Measurements from ENCODE around the gene ABCC11.
"Not testable (repeated sequence)": the region's sequence is repeated elsewhere in the genome, so short reads cannot be mapped to it uniquely, and the experiment has no call there.

The ABCC11 gene

DNA sequence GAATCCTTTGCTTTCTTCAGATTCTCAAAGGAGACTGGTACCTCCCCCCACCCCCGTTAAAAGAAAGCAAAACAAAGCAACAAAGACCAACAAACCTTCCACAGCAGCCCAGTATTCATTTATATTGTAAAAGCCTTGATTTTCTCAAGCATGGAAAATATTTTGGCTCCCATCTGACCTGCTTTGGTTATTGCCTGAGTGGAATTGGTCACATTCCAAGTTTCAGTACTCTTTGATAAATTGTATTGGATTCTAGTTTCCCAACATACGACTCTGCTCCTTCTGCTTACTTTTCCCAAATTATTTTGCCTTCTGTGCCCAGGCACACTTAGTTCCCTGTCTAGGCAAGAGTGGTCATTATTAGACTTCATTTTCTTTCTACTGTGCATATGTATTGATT lies 1.3 kb downstream of the ABCC11 start:
- DNase-seq, result no peak

DNA sequence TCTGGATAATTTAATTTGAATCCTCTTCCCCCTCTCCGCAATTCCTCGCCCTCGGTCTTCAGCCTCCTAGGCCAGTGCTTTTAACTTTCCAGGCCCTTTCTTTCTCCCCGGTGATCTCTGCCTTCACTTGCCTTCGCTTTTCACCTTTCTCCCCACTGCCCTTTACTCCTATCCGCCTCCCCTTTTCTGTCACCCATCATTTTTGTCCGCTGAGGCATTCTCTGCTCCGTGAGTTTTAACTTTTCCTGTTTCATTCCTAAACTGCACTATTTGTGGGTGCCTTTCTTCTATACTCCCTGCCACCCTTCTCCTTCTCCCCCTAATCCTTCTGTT lies 2.5 kb downstream of the ABCC11 start:
- no peak for DNase-seq

DNA sequence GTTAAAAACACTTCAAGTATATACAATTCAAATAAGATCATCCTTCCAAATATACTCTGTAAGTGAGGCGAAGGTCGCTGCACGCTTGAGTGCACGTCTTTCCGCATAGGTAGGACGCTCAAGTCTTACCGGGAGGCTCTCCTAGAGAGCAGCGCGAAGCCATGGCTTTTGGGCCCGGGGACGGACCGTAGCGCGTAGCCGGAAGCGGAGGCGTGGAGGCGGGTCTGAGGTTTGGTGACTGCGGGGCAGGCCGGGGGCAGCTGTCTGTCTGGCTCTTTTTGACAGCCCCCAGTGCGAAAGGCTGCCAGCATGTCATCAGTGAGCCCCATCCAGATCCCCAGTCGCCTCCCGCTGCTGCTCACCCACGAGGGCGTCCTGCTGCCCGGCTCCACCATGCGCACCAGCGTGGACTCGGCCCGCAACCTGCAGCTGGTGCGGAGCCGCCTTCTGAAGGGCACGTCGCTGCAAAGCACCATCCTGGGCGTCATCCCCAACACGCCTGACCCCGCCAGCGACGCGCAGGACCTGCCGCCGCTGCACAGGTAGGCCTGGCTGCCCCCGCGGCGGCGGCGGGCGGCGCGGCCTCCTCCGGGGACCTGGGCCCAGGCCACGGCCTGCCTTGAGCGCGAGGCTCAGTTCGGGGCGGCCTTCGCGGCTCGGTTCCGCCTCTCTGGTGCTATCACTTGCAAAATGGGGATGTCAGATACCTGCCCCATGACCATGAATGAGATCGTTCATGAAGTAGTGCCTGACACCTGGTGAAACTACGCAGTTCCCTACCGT lies 3.1 kb downstream of the ABCC11 start, which contains the start of gene LONP2:
Gene LONP2, plus strand, starts transcription at position 221 of the 783 bp plus-strand sequence. Its CDS starts 89 bp downstream, at position 310.
- DNase-seq, result peak; percentile 74

DNA sequence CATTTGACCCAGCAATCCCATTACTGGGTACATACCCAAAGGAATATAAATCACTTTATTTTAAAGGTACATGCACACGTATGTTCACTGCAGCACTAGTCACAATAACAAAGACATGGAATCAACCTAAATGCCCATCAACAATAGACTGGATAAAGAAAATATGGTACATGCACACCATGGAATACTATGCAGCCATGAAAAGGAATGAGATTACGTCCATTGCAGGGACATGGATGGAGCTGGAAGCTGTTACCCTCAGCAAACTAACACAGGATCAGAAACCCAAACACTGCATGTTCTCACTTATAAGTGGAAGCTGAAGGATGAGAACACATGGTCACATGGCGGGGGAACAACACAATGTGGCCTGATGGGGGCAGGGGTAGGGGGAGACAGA lies 7.2 kb downstream of the ABCC11 start:
- DNase-seq, result not testable (repeated sequence)

DNA sequence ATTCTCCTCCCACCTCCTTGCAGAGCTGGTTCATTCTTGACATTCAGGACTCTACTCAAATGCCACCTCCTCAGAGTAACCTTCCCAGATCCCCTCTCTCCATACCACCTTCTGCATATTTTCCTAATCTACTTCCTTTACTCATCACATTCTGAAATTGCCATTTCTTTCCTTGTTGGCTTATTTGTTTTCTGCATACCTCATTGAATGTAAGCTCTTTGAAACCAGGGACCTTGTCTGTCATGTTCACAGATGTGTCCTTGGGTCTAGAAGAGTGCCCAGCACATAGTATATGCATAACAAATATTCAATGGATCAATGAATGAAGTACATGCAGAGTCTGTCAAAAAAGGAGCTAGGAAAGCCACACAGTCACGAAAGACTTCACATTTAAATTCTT lies 11.1 kb downstream of the ABCC11 start:
- DNase-seq, result no peak

DNA sequence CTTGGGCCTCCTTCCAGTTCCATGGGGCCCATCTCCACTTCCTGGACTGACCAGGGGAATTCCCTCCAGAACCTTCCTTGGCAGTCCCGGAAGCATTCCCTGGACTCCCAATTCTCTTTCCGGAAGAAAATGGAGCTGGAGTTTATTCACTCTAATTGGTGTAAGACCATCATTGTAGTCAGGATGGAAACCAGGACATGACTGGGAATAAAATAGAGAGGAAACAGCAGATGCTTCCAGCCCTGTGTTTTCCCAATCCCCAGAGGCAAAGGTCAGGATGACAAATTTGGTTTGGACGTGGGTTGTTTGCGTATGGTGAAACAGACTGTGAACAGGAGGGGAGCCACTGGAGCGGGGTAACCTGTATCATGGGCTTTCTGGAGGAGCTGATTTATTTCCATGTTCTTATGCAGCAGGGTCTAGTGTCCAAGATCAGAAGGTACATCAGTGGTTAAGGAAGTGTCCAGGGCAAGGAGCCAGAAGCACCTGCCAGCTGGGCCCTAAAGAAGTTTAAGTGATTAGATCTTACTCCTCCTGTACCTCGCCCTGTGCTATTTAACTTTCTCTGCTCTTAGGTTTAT lies 11.7 kb downstream of the ABCC11 start:
- DNase-seq, result no peak

DNA sequence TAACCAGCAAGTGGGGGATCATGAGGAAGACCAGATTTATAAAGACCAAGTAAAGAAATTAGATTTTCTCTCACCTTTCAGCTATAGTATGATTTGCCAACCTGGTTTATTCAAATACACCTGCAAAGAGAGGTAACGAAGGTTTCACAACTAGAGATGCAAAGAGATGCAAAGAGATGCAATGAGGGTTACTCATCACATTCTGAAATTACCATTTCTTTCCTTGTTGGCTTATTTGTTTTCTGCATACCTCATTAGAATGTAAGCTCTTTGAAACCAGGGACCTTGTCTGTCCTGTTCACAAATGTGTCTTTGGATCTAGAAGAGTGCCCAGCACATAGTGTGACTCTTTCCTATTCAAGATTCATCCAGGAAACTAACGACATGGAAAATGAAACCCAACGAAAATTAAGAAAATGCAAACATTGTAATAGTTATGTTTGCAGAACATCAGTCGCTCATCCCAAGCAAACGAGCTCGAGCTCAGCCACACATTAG lies 12.2 kb downstream of the ABCC11 start:
- no peak for DNase-seq

DNA sequence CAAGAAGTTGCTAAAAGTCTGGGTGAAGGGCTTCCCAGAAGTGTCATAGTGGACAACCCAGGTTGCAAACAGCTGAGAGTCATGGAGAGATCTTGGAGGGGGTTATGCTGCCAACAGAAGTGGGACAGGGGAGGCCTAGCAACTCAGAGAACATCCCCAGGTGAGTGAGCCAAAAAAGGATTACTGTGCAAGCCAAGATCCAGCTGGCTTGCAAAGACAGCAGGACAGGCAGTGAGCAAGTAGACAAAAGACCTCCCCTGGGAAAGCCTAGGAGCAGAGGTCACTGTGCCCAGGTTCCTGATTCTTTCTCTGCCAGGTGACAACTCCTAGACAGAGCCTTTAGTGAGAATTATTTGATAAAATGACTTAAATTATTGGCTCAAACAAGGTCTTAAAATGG lies 12.7 kb downstream of the ABCC11 start:
- no peak for DNase-seq

DNA sequence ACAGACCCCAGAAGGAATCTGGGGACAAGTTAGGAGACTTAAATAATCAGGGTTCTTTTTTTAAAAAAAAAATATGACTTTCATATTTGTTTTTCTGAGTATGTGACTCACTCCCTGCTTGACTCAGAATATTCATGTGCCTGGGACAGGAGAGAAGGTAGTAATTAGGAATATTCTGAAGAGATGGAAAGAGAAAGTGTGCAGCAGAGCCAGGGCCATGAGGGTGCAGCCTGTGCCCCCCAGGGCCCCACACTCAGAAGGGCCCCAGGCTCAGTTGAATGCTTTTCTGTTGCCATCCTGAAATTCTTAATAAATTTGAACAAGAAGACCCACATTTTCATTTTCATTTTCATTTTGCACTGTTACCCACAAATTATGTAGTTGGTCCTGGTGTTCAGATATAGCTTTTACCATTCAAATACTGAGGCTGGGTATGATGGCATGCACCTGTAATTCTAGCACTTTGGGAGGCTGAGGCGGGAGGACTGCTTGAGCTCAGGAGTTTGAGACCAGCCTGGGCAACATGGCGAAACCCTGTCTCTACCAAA lies 14.8 kb downstream of the ABCC11 start:
- DNase-seq, result no peak

DNA sequence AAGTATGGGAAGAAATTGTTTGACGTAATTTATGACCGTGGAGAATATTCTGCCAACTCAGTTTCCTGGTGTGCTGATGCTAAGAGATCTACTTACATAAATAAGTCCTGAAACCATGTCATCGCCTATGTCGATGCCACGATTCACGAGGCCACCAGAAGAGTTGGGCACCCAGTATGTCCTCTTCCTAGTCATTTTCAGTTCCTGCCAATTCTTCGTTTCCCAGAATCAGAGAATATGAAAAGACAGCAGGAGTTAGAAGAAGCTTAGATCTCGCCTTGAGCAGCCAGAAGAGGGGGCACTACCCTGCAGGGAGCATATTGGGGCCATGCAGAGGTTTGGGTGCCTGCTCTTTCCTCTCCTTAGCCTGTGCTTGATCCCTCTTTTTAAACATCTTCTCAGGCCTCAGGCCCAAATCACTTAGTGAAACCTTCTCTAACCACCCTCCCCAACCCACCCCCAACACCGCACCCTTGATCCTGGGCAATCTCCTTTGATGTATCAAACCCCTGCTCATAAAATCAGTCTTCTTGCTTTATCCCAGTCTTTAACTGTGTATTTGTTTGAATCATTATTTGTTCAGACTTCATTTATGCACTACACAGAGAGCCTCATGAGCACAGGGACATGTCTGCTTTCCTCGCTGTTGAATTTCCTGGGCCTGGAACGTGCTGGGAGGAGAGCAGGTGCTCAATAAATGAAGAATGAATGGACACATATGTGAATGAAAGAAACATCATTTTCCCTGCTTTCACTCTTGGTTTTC lies 15.4 kb downstream of the ABCC11 start:
- no peak for DNase-seq

DNA sequence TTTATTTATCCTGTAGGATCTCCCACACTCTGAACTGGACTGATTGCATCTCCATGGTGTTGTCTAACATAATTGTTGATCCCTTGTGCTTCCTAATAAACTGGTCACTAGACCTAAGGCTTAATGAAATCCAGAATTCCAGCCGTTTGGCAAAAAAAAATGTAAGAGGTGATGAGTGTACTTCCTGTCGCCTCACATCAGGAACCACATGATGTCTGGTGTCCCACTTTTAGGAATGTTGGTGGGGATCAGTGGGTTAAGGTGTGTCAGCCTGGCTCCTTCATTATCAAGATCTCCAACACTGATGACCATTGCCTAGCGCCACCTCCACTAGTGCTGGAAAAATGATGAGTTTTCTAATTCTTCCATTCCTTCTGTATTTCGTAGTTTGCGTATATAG lies 21.9 kb downstream of the ABCC11 start:
- DNase-seq, result no peak

DNA sequence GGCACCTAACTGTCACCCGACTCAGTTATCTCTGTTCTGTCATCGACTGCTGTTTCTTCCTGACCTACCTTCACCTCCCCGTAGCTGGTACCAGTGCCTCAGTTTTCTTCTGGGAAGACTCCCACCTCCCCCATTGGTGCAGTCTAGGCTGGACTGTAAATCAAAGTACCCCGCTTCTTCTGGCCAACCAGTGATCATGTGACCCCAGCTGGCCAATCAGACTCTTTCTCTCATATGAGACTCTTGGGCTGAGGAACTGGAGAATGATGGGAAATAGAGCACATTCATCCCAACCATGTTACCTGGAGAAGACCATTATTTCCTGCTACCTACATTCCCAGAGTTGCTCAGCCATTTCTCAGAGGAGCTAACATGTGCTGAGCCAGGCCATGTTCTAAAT lies 23.8 kb downstream of the ABCC11 start:
- no peak for DNase-seq

DNA sequence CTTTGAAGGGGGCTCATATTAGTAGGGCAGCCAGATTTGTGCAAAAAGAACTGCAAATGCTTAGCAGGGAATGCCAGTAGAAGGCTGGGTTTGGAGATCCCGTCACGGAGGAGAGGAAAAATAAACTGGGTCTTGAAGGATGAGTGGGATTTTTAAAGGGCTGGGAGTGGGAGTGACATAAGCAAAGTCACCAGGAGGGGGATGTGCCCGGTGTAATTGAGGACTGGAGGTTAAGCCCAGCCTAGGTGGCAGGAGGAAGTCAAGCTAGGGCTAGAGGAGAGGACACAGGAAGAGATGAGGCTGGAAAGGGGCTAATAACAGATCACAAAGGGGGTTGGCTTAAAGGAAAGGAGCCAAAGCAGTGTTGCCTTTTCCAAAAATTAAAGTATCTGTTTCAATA lies 26.4 kb downstream of the ABCC11 start:
- no peak for DNase-seq

DNA sequence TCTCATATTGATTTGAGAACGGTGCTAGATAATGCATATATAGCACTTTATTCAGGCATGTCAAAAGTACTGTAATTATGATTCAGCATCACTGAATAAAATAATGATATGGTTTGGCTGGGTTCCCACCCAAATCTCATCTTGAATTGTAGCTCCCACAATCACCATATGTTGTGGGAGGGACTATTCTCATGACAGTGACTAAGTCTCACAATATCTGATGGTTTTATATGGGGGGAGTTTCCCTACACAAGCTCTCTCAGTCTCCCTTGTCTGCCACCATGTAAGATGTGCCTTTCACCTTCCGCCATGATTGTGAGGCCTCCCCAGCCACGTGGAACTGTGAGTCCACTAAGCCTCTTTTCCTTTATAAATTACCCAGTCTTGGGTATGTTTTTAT lies 28.9 kb downstream of the ABCC11 start:
- DNase-seq, result no peak

DNA sequence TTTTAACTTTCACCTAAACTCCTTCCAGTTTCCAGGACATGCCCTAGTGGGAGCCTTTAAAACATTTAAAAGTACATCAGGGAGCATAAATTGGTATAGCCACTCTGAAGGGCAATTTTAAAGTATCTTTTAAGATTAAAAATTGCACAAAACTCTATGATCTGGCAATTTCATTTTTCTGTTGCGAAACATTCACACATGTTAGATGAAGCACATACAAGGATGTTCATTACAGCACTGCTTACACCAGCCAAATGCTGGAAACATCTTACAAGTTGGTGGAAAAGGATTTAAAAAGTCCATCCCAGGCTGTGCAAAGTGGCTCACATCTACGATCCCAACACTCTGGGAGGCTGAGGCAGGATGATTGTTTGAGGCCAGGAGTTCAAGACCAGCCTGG lies 29.6 kb downstream of the ABCC11 start:
- no peak for DNase-seq

DNA sequence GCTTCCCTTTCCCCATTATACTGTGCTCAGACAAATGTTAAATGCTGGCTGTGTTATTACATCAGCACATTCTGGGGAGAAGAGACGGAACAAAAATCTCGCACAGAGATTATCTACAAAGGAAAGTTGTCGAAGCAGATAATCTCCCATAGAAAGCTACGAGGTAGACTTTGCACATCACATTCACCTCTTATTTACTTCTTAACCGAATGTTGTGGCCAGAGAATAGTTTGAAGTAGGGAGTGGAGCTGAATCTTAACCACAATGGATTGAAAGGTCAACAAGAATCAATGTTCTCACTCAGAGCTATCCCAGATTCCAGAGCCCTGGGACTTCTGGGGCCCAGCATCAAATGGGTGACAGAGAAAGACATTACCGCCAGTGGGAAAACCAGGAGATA lies 31.6 kb downstream of the ABCC11 start:
- DNase-seq, result no peak

DNA sequence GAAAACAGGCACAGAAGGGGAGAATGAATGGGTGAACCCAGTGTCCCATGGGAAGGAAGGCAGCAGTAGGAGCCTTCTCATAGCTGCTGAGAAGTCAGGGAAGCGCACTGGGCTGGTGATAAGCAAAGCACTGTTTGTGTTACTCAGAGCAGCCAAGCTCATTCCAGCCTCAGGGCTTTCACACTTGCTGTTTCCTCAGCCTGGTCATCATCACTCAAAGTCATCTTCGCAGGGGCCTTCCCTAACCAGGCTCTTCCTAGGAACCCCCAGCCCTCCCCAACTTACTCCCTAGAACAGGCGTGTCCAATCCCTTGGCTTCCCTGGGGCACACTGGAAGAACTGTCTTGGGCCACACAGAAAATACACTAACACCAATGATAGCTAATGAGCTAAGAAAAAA lies 35.3 kb downstream of the ABCC11 start:
- DNase-seq, result no peak

DNA sequence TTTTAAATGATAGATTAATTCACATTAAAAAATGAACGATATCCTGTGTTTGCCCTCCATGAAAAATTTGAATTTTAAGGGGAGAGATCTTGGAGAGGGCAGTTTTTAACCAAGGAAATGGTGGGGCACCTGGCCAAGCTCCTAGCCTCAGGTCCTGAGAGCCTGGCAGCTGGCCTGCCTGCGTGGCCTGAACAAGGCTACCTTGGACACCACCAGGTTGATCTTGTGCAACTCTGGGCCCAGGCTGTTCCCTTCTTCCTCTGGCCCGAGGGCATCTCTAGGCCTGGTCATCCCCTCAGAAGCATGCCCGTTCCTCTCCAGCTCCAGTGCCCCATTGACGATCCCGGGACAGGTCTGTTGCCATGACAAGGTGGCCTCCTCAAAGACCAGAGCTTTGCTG lies 36.6 kb downstream of the ABCC11 start:
- no peak for DNase-seq

DNA sequence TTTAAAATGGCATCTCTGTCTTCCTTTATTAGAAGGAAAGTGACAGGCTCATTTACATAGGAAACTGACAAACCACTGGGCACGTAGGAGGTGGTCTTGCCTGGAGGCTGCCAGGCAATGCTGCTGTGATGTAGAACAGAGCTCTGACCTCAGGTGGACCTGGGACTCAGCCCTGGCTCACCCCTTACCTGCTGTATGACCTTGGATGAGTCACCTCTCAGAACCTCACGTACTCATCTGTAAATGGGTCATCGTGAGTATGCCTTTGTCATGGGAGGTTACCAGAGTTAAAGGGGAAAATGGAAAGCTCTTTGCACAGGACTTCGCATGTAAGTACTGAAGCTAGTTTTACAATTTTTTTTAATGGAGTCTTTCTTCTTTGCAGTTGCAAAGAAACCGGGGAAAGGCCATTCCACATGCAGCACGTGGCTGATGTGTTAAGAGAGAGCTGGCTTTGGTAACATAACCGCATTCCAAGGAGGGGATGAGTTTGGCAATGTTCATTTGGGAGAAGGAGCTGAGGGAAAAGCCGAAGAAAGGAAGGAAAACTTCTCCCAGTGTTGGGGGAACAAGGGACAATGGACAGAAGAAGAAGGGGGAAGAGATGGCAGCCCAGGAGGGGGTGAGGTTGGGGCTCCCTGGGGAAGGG lies 40.6 kb downstream of the ABCC11 start:
- DNase-seq, result no peak

DNA sequence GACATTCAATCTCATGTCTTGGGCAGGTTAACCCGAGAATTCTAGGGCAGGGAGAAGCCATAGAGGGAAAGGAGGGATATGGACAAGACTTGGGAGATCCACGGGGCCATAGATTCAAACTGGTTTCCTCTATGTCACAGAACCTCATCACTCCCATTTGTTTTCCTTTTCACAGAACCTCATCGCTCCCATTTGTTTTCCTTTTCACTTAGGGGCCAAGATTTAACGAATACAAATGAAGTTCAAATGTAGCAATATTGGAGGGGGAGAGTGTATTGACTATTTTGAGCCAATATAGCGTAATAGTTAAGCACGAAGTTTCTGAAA lies 42.6 kb downstream of the ABCC11 start:
- no peak for DNase-seq

DNA sequence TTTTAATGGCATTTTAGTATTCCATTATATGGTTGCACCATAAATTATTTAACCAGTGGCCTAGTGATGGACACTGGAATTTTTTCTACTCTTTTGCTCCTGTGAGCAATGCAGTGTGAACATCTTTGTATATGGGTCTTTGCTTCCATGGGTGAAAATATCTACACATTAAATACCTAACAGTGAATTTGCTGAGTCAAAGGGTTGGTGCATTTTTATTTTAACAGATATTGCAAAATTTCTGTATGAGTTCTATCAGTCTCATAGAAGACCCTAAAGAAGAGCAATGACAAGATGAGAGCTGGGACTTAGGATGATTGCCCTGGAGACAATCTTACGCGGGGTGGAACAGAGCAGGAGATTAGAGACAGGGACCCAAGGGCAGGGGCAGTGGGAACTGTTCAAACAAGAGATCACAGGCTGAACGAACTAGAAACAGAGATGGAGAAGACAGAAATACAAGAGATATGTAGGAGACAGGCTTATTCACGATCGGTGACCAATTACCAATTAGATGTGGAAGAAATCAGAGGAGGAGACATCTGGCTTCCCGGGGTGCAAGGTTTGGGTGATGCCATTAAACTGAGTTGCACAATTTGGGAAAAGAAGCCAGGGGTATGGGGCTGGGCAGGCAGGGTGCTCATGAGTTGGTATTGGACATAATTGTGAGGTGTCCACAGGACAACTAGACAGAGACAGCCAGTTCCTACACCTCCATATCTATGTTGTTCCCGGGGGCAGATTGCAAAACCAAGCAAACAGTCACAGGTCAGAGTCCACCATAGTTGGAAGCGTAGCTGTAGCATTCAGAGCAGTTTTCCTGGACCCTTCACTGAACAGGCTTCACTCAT lies 43.1 kb downstream of the ABCC11 start:
- DNase-seq, result no peak

DNA sequence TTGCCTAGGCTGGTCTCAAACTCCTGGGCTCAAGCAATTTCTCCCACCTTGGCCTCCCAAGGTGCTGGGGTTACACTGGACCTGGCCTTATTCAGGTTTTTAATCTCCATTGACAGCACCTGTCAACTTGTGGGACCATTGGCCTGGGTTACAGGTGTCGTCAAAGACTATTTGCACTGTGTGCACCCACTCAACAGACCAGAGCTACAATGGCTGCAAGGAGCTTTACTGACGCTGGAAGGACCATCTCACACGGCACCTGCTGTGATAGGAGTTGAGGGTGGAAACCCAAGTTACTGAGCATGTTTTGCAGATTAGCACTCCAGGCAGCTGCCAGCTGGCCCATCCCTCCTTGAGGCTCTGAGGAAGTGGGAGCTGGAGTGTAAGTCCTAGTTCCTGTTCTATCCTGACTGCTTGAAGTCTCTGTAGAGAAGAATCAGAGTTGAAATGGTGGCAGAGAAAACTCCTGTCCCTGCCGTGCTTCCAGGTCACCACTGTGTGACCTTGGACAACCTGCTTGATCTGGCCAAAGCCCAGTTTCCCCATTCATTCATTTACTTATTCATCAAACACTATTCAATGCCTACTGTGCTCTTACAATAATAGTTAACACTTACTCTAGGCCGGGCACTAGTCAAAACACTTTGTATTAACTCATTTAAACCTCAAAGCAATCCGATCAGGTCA lies 45.7 kb downstream of the ABCC11 start:
- DNase-seq, result no peak
